ENCODE results near the gene PIK3C2G. TPM values are rescaled to one million over a fixed set of nuclear protein-coding genes. Genes with fewer than 3 reads are reported as not detected.
A peak's percentile ranks its signal among the peaks of the same experiment; 100 is the strongest.

PIK3C2G gene
- polyA plus RNA-seq, 1 donor (not counting 4 experiments of a cell fraction or from before 2014, with no cell fraction given) = 3.7 TPM

DNA sequence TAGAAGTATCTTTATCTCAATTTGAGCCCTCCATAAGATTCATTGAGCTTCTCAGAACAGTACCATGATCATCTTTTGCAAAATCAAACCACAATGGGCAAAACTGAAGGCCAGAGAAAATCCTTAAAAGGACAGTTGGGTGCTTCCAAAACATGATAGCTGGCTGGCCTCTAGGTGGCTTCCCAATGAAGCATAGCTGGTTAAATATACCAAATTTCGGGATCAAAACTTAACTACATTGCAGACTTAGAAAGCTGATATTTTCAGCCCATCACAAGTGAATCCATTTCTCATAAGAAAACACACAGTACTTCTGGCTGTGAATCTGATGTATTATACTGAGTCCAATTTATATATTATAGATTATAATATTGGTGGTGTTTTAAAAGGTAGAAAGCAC is 15.3 kb upstream of the PIK3C2G start:
- dilution Hi-C loops (cut with MboI; ENCODE audit: extremely low pct_ligation_motif_present, low sequenced_read_pairs) = no loop called here
- DNase-seq (ENCODE audit: low read depth, low spot score) = no peak

DNA sequence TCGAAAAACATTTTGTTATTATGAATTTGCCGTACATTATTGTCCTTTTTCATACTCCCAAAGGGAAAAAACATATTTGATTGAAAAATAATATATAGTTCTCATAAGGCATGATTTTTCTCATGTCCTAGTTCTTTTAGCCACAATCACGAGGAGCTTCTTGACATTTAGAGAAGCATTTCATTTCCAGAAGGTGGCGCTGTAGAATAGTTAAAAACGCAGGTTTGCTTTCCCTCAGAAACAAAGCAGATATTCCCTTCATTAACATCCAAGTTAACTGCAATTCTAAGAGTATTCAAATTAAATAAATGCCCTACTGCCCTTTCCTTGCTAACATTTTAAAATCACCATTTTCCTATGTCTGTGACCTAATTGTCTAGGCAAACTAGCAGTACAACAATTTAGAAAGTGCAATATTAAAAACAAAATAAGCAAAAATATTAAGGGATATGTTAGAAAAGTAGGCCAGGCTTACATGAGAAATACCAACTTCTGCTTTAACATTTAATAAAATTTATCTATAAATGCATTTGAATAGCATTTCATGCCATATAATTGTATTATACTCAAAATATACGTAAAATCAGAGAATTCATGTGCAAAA is 10.9 kb upstream of the PIK3C2G start:
- Histone ChIP-seq H3K36me3 (ENCODE audit: control insufficient read depth in 2 of 2, extremely low read depth in 1 of 2, insufficient read depth in 2 of 2, low read length in 2 of 2) (no peaks in the 10 kb centered on the region), H3K4me3 (ENCODE audit: control insufficient read depth in 2 of 3, extremely low read depth in 1 of 3, insufficient read depth in 2 of 3, low read depth in 1 of 3, low read length in 3 of 3) (no peak overlapping the region), H3K9me3 (ENCODE audit: control insufficient read depth, low read depth, low read length) (no peaks in the 10 kb centered on the region), H3K79me2 (ENCODE audit: control insufficient read depth, insufficient read depth, low read length) (no peaks in the 10 kb centered on the region), H3K9me1 (ENCODE audit: control insufficient read depth, extremely low read depth, insufficient read depth, low read length) (no peaks in the 10 kb centered on the region), H3K27ac (ENCODE audit: control insufficient read depth, insufficient read depth, low read length) (no peak overlapping the region), H3K9ac (ENCODE audit: control insufficient read depth, extremely low read depth, insufficient read depth, low read length) (no peak overlapping the region), H2AFZ (ENCODE audit: control insufficient read depth, low read length) (no peak overlapping the region), H3K4me1 (ENCODE audit: control insufficient read depth, extremely low read depth, insufficient read depth, low read length) (peaks cover 9% of the 10 kb centered on the region), H3K27me3 (ENCODE audit: control insufficient read depth, extremely low read depth, insufficient read depth, low read length) (no peaks in the 10 kb centered on the region), H4K20me1 (ENCODE audit: control insufficient read depth, extremely low read depth, insufficient read depth, low read length) (no peaks in the 10 kb centered on the region), H3K4me2 (ENCODE audit: control insufficient read depth, extremely low read depth, insufficient read depth, low read depth, low read length) (no peak overlapping the region)
- DNase-seq (ENCODE audit: low read depth, low spot score) (no peak), FAIRE-seq (peak; percentile 67)
- TF ChIP-seq, protein P1, sequence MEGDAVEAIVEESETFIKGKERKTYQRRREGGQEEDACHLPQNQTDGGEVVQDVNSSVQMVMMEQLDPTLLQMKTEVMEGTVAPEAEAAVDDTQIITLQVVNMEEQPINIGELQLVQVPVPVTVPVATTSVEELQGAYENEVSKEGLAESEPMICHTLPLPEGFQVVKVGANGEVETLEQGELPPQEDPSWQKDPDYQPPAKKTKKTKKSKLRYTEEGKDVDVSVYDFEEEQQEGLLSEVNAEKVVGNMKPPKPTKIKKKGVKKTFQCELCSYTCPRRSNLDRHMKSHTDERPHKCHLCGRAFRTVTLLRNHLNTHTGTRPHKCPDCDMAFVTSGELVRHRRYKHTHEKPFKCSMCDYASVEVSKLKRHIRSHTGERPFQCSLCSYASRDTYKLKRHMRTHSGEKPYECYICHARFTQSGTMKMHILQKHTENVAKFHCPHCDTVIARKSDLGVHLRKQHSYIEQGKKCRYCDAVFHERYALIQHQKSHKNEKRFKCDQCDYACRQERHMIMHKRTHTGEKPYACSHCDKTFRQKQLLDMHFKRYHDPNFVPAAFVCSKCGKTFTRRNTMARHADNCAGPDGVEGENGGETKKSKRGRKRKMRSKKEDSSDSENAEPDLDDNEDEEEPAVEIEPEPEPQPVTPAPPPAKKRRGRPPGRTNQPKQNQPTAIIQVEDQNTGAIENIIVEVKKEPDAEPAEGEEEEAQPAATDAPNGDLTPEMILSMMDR (optimal IDR thresholded peaks at IDR 0.05 in 1 of 3, IDR thresholded peaks at IDR 0.05 in 1 of 3, conservative IDR thresholded peaks at IDR 0.05 in 1 of 3; ENCODE audit: extremely low read depth in 1 of 3, insufficient read depth in 2 of 3, low read length in 3 of 3) = peak in 2 of 3 experiments; percentile 49 to 50
- no peak for TF ChIP-seq EZH2 (IDR thresholded peaks at IDR 0.05; ENCODE audit: low read length)
- dilution Hi-C loops (cut with MboI; ENCODE audit: extremely low pct_ligation_motif_present, low sequenced_read_pairs) = no loop called here

More for the DNA sequence above, 15.3 kb upstream of the PIK3C2G start:
- TF ChIP-seq EZH2 (IDR thresholded peaks at IDR 0.05; ENCODE audit: low read length) = no peak
- TF ChIP-seq, protein P1 (optimal IDR thresholded peaks at IDR 0.05 in 1 of 3, IDR thresholded peaks at IDR 0.05 in 1 of 3, conservative IDR thresholded peaks at IDR 0.05 in 1 of 3; ENCODE audit: extremely low read depth in 1 of 3, insufficient read depth in 2 of 3, low read length in 3 of 3) = peak; percentile 13 to 37 (median 14)
- no peaks in the 10 kb centered on the region for H3K9me1 ChIP-seq (ENCODE audit: control insufficient read depth, extremely low read depth, insufficient read depth, low read length)
- no peak overlapping the region for H3K4me3 ChIP-seq (ENCODE audit: control insufficient read depth in 2 of 3, extremely low read depth in 1 of 3, insufficient read depth in 2 of 3, low read depth in 1 of 3, low read length in 3 of 3)
- FAIRE-seq = peak; percentile 43
- no peak overlapping the region for H3K4me2 ChIP-seq (ENCODE audit: control insufficient read depth, extremely low read depth, insufficient read depth, low read depth, low read length)
- H3K4me1 ChIP-seq (ENCODE audit: control insufficient read depth, extremely low read depth, insufficient read depth, low read length) = peaks cover 6% of the 10 kb centered on the region
- no peaks in the 10 kb centered on the region for H3K36me3 ChIP-seq (ENCODE audit: control insufficient read depth in 2 of 2, extremely low read depth in 1 of 2, insufficient read depth in 2 of 2, low read length in 2 of 2)
- H3K79me2 ChIP-seq (ENCODE audit: control insufficient read depth, insufficient read depth, low read length) = no peaks in the 10 kb centered on the region
- no peak overlapping the region for H3K27ac ChIP-seq (ENCODE audit: control insufficient read depth, insufficient read depth, low read length)
- H4K20me1 ChIP-seq (ENCODE audit: control insufficient read depth, extremely low read depth, insufficient read depth, low read length) = no peaks in the 10 kb centered on the region
- no peaks in the 10 kb centered on the region for H3K9me3 ChIP-seq (ENCODE audit: control insufficient read depth, low read depth, low read length)
- H3K9ac ChIP-seq (ENCODE audit: control insufficient read depth, extremely low read depth, insufficient read depth, low read length) = no peak overlapping the region
- H2AFZ ChIP-seq (ENCODE audit: control insufficient read depth, low read length) = no peak overlapping the region
- H3K27me3 ChIP-seq (ENCODE audit: control insufficient read depth, extremely low read depth, insufficient read depth, low read length) = no peaks in the 10 kb centered on the region

All from keratinocyte (primary cell).